Activated CD8-positive, alpha-beta memory T cell treated with anti-CD3 and anti-CD28 coated beads for 36 hours (primary cell): ENCODE measurements around the gene S1PR4. TPM values are rescaled to one million over a fixed set of nuclear protein-coding genes. Genes with fewer than 3 reads are reported as not detected.
"Not testable (repeated sequence)": the region's sequence is repeated elsewhere in the genome, so short reads cannot be mapped to it uniquely, and the experiment has no call there.

ENCODE experiments used
- CTCF ChIA-PET: fragments of 350-600 bp; sonication (Branson Sonifier 250); formaldehyde crosslinking; loops from one replicate; lab custom pipeline; 2021; ENCODE audit warnings: antibody characterized with exemption; lab: Charles Lee
- POLR2A ChIA-PET: fragments of 350-600 bp; sonication (Branson Sonifier 250); formaldehyde crosslinking; loops from one replicate; lab custom pipeline; 2021; ENCODE audit warnings: antibody characterized with exemption; lab: Charles Lee
- total RNA-seq, 2 experiments: library from RNA; stranded (reverse); gene quantifications; one replicate each; pipeline ENCODE4 v1.2.3, GENCODE V29; 2021

Gene S1PR4
- total RNA-seq, 2 experiments from 2014 or later: 44.4 to 45.6 TPM

GRCh38 chr19:3188627-3189596, 10.3 kb downstream of the S1PR4 start:
- POLR2A ChIA-PET: no interaction called here
- CTCF ChIA-PET: interaction anchor here (0.6 kb wide), 1 partner anchor 968 kb away, joined by 4 read pairs; no protein-coding TSS in a partner anchor

- POLR2A ChIA-PET: no interaction called here
- CTCF ChIA-PET: interaction anchor here (0.6 kb wide), 1 partner anchor 967 kb away, joined by 4 read pairs; no protein-coding TSS in a partner anchor
These were observed 11.3 kb downstream of the S1PR4 start for GRCh38 chr19:3189702-3190469.

- POLR2A ChIA-PET: no interaction called here
- CTCF ChIA-PET: no interaction called here
These were observed 11.9 kb downstream of the S1PR4 start for GRCh38 chr19:3190470-3190770.

- CTCF ChIA-PET: no interaction called here
These were observed 12.6 kb downstream of the S1PR4 start for GRCh38 chr19:3190921-3191805.

GRCh38 chr19:3191806-3192104, 13.2 kb downstream of the S1PR4 start:
- POLR2A ChIA-PET, CTCF ChIA-PET: not testable (repeated sequence)

More at GRCh38 chr19:3190921-3191805, 12.6 kb downstream of the S1PR4 start:
- POLR2A ChIA-PET: no interaction called here

- ChIA-PET CTCF (no interaction called here), POLR2A (no interaction called here)
These were observed 13.7 kb downstream of the S1PR4 start for GRCh38 chr19:3192228-3192635.

- ChIA-PET CTCF (no interaction called here), POLR2A (no interaction called here)
These were observed 14.1 kb downstream of the S1PR4 start for GRCh38 chr19:3192684-3193083.

GRCh38 chr19:3193256-3194105, 14.9 kb downstream of the S1PR4 start:
- POLR2A ChIA-PET: no interaction called here
- CTCF ChIA-PET: no interaction called here

- CTCF ChIA-PET: no interaction called here
- POLR2A ChIA-PET: no interaction called here
These were observed 15.8 kb downstream of the S1PR4 start for GRCh38 chr19:3194106-3195087.

GRCh38 chr19:3196064-3196932, 17.7 kb downstream of the S1PR4 start:
- ChIA-PET CTCF (no interaction called here), POLR2A (no interaction called here)

GRCh38 chr19:3196933-3197205, 18.3 kb downstream of the S1PR4 start:
- POLR2A ChIA-PET: no interaction called here
- CTCF ChIA-PET: no interaction called here

- CTCF ChIA-PET: no interaction called here
- POLR2A ChIA-PET: interaction anchor here (0.5 to 0.7 kb wide), 2 partner anchors 194 to 1025 kb away, joined by 3 to 5 read pairs; no protein-coding TSS in a partner anchor
These were observed 20.5 kb downstream of the S1PR4 start for GRCh38 chr19:3198901-3199700.

GRCh38 chr19:3201072-3201700, 22.6 kb downstream of the S1PR4 start:
- ChIA-PET CTCF (no interaction called here), POLR2A (no interaction called here)

GRCh38 chr19:3201911-3202310, 23.3 kb downstream of the S1PR4 start:
- ChIA-PET POLR2A (no interaction called here), CTCF (interaction anchor here (0.6 kb wide), 1 partner anchor 36 kb away, joined by 3 read pairs; no protein-coding TSS in a partner anchor)

- ChIA-PET CTCF (interaction anchor here (0.6 kb wide), 2 partner anchors 36 to 116 kb away, joined by 3 read pairs; no protein-coding TSS in a partner anchor), POLR2A (interaction anchor here (0.6 kb wide), 1 partner anchor 302 kb away, joined by 3 read pairs; no protein-coding TSS in a partner anchor)
These were observed 23.8 kb downstream of the S1PR4 start for GRCh38 chr19:3202346-3202745.
